Left colon (tissue), 2 donors: ENCODE data around the gene ZNF253. TPM values are rescaled to one million over a fixed set of nuclear protein-coding genes. Genes with fewer than 3 reads are reported as not detected.
"Not testable (repeated sequence)": the region's sequence is repeated elsewhere in the genome, so short reads cannot be mapped to it uniquely, and the experiment has no call there.

Source experiments
- ATAC-seq: fragments of 200-7000 bp; cut with Tn5 transposase; one replicate; pipeline ENCODE4 v1.9.1; 2020; ENCODE audit warnings: mild to moderate bottlenecking, moderate library complexity
- DNase-seq, 2 donors: peaks; one replicate each; pipeline ENCODE4 v3.0.0-alpha.2; 2020
- intact Hi-C, 2 donors: fragments of 100-400 bp; cut with DNase I in 1 of 2; cut with micrococcal nuclease in 1 of 2; formaldehyde crosslinking; loops; one replicate each; pipeline versions ENCODE4 v1.11.2 to v1.14.0; 2022; cut with DNase I, micrococcal nuclease
- long read RNA-seq: library from polyadenylated mRNA; unstranded; transcript quantifications from one replicate; pipeline ENCODE4 v2.0.0, GENCODE V29; 2021
- total RNA-seq, 2 donors: library from RNA; stranded (reverse); fragmentation: NEBNext Ultra II Directional; extraction: Animal tissue kit (Norgen Biotek cat#: 25700); gene quantifications; one replicate each; pipeline ENCODE4 v1.2.1, GENCODE V29; 2021
- donor health status: DM: no; HTN: no; CAD: no.
- donor health status: DM: yes; HTN: yes; CAD: no.

ZNF253 gene
- total RNA-seq = 10 to 100 TPM in 1 of 2 donors, 1 to 10 TPM in 1; 8.7 to 11.8 TPM
- long read RNA-seq, partial matches to known transcripts = 1 of 6 reads
- long read RNA-seq, other reads (novel, unspliced or antisense) = 1 of 6 reads

DNA sequence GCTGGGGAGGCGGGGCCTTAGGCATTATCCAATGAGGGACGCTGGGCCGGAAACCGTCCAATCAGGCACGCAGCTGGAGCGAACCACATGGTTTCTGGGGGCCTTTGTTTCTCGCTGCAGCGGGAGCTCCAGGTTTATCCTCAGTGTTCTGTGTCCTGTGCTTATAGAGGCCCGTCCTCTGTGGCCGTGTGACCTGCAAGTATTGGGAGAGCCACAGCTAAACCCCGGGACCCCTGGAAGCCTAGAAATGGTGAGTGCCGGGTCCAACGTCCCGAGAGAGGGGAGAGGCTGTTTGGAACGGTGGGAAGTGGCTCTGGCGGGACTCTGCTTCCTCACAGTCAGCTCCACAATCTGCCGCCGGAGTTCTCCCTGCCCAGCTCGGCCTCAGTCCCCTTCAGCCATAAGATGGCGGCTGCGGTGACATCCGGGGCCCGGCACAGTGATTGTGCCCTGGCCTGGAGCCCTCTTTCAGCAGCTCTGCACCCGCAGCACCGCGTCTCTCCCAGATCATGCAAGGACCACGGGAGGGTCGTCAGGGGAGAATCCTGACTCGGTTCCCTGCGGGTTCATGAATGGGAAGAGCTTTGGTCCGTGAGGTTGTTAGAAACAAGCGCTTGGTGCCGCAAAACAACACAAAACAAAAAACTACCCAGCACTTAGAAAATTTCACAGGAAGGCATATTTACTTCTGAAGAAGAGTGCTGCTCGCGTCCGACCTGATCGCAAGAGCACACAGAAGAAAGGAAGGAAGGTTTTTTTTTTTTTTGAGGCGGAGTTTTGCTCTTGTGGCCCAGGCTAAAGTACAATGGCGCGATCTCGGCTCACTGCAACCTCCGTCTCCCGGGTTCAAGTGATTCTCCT, at the start of gene ZNF253:
Gene ZNF253 (plus strand): TSS at position 133 of the 861 bp plus-strand sequence. CDS start 115 bp downstream, at position 248.
- peak; percentile 98 for ATAC-seq
- peak; percentile 97 to 98 for DNase-seq
- intact Hi-C loops = no loop called here

DNA sequence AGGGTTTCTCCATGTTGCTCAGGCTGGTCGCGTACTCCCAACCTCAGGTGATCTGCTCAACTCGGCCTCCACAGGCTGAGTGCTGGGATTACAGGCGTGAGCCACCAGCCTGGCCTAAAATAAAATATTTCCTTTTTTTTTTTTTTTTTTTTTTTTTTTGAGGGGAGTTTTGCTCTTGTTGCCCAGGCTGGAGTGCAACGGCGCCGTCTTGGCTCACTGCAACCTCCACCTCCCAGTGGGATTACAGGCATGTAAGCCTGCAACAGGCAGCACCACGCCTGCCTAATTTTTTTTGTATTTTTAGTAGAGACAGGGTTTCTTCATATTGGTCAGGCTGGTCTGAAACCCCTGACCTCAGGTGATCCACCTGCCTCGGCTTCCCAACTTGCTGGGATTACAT, 49.0 kb upstream of the ZNF253 start:
- intact Hi-C loops = no loop called here
- no peak for DNase-seq
- no peak for ATAC-seq

DNA sequence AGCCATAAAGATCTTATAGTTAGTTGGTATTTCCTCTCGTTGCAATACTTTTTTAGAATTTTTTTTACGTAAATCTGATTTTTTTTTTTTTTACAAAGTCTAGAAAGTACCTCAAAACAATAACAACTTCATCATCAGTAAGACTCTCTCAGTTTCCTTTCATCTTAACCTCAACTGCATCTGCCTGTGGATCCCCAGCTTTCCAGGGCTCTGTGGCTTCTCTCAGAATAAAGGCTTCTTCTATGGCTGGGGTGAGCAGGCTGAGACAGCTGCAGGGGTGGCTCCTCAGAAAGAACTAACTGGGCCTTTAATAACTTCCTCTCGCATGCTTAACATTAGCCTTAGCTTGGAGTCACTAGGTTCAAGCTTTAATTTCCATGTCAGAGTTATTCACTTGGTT, 48.3 kb upstream of the ZNF253 start:
- DNase-seq (no peak), ATAC-seq (no peak)
- intact Hi-C loops = no loop called here

DNA sequence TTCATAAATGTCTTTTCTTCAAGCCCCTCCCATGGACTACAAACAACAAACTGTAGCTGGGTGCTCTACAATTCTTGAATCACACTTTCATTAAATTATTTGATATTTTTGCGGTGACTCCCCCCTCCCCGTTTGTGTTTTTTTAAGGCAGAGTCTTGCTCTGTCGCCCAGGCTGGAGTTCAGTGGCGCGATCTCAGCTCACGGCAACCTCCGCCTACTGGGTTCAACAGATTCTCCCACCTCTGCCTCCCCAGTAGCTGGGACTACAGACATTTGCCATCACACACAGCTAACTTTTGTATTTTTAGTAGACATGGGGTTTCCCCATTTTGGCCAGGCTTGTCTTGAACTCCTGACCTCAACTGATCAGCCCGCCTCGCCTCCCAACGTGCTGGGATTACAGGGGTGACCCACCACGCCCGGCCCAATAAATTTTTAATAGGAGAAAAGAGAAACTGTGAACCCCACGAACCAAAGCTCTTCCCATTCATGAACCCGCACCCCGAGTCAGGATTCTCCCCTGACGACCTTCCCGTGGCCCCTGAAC, 44.8 kb upstream of the ZNF253 start:
- intact Hi-C loops = no loop called here
- DNase-seq (no peak), ATAC-seq (no peak)

DNA sequence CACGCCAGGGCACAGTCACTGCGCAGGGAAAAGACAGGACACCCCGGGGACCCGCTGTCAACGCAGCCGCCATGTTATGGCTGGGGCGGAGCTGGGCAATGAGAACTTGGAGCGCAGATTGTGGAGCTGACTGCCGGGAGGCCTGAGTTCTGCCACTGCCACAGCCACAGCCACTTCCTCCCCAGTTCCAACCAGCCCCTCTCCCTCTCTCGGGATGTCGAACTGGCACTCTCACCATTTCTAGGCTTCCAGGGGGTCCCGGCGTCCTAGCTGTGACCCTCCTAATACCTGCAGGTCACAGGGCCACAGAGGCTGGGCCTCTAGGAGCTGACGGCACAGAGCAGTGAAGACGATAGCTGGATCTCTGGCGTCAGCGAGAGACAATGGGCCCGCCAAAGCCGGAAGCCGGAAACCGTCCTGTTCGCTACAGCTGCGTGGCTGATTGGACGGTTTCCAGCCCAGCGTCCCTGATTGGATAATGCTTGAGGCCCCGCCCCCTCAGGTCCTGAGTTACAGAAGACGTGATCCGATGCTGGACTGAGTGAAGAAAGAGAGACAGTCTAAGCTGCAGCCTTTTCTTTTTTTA, 44.2 kb upstream of the ZNF253 start, which contains the start of gene ZNF506:
Gene ZNF506 (minus strand): TSS at position 385 of the 586 bp plus-strand sequence. CDS start 147 bp downstream, at position 238.
- DNase-seq (peak; percentile 99 to 100), ATAC-seq (peak; percentile 97)
- intact Hi-C loops = no loop called here

DNA sequence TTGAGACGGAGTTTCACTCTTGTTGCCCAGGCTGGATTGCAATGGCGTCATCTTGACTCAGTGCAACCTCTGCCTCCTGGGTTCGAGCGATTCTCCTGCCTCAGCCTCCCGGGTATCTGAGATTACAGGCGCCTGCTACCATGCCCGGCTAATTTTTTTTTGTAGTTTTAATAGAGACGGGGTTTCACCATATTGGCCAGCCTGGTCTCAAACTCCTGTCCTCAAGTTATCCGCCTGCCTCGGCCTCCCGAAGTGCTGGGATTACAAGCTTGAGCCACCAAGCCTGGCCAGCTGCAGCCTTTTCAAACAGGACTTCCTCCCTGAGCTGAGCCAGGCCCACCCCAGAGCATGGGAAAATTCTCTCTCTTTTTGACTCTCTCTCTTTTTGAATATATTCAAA, 43.7 kb upstream of the ZNF253 start:
- intact Hi-C loops = not testable (repeated sequence)
- DNase-seq (peak in 1 of 2 donors; percentile 30), ATAC-seq (peak; percentile 1)

DNA sequence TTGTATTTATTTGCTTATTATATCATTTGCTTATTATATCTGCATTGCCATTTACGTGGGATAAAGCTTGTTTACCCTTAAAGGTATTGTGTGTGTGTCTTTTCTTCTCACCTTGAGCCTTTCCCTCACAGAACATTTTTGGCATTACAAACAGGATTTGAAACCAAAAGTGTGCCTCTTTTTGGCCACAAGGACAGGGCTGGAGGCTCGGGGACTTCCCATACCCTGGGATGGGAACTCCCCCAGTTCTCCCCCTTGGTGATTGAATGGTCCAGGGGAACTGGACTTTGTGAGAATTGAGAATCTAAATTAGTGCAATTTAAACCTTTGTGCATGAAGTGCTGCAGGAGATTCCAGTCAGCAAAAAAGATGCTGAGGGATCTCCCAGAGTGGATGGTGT, 41.8 kb upstream of the ZNF253 start:
- DNase-seq (no peak), ATAC-seq (no peak)
- intact Hi-C loops = no loop called here

DNA sequence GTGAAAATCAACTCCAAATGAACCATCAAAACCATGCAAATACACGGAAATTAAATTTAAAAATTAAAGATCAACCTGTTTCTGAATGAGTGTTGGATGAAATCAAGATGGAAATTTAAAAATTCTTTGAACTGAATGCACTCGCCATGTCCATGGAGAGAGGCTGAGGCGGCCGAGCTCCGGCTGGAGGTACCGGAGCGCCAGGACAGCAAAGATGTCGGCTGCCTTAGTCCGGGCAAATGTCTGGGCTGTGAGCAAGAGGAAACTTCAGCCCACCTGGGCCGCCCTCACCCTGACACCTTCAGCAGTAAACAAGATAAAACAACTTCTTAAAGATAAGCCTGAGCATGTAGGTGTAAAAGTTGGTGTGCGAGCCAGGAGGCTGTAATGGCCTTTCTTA, 38.8 kb upstream of the ZNF253 start:
- intact Hi-C loops = no loop called here
- ATAC-seq (no peak), DNase-seq (no peak)

DNA sequence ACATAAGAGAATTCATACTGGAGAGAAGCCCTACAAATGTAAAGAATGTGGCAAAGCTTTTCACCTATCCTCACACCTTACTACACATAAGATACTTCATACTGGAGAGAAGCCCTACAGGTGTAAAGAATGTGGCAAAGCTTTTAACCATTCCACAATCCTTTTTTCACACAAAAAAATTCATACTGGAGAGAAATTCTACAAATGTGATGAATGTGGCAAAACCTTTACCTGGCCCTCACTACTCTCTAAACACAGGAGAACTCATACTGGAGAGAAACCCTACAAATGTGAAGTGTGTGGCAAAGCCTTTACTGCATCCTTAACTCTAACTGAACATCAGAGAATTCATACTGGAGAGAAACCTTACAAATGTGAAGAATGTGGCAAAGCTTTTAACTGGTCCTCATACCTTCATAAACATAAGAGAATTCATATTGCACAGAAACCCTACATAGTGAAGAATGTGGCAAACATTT, 30.1 kb upstream of the ZNF253 start:
- DNase-seq = no peak

DNA sequence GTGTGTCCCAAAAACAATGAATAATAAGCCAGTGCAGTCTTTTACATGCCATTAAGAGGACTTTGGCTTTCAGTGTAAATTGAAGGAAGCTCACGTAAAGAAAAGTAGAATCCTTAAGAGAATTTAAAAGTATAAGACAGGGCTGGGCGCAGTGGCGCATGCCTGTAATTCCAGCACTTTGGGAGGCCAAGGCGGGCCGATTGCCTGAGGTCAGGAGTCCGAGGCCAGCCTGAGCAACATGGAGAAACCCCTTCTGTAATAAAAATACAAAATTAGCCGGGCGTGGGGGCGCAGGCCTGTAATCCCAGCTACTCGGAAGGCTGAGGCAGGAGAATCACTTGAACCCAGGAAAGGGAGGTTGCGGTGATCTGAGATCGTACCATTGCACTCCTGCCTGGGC, 17.9 kb upstream of the ZNF253 start:
- ATAC-seq (no peak), DNase-seq (no peak)
- intact Hi-C loops = no loop called here

More for the DNA sequence above, 30.1 kb upstream of the ZNF253 start:
- ATAC-seq = no peak
- intact Hi-C loops = no loop called here

DNA sequence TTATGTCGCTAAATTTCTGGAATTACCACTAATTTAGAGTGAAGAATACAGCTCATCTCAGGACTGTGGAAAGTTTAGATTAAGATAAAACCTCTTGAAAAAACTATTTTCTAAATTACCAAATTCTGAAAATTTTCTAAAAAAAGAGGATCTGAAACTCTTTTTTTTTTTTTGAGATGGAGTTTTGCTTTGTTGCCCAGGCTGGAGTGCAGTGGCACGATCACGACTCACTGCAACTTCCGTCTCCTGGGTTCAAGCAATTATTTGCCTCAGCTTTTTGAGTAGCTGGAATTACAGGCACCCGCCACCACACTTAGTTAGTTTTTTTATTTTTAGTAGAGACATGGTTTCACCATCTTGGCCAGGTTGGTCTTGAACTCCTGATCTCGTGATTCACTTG, 16.6 kb upstream of the ZNF253 start:
- DNase-seq (no peak), ATAC-seq (no peak)
- intact Hi-C loops = no loop called here

DNA sequence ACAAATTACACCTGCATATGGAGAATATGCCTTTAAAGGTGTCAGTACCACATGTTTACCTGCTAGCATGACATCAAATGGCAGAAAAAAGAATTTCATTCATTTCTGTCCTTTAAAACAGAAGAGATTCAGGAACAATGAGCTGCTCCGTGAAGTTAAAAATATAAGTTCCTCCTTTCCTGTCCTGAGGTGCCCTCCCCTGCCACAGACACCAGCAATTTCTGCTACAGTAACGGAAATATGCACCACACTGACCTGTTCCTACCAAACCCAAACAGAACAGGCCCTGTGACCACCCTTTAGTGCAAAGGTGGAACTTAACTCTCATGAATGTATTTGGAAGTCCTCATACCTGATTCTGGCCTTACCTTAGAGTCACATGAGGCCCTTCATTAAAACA, 13.9 kb upstream of the ZNF253 start:
- intact Hi-C loops, ATAC-seq: not testable (repeated sequence)

DNA sequence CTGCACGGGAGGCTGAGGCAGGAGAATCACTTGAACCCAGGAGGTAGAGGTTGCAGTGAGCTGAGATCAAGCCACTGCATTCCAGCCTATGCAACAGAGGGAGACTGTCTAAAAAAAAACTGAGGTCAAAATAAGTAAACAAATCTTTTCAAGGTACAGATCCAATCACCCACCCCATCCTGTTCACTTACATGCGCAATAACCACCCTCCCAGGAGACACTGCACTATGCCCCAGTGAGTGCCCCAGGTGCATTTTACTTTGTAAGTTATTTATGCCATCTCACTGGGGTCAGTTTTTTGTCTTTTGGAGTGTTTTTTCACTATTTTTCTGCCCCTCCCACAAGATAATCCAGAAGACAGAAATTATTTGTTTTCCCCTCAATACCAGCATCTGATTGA, 6.9 kb upstream of the ZNF253 start:
- DNase-seq (no peak), ATAC-seq (no peak)
- intact Hi-C loops = no loop called here

More for the DNA sequence above, 13.9 kb upstream of the ZNF253 start:
- DNase-seq = not testable (repeated sequence)

DNA sequence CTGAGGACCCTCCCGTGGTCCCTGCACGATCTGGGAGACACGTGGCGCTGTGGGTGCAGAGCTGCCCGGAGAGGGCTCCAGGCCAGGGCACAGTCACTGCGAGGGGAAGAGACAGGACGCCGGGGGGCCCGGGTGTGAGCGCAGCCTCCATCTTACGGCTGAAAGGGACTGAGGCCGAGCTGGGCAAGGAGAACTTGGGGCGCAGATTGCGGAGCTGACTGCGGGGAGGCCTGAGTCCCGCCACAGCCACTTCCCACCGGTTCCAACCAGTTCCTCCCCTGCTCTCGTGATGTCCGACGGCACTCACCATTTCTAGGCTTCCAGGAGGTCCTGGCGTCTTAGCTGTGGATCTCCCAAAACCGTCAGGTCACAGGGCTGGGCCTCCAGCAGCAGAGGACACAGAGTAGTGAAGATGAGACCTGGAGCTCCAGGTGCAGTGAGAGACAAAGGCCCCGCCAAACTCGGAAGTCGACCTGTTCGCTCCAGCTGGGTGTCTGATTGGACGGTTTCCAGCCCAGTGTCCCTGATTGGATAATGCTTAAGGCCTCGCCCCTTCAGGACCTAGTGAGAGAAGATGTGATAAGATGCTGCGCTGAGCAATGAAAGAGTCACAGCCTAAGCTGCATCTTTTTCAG, 4.8 kb upstream of the ZNF253 start:
- intact Hi-C loops = no loop called here
- ATAC-seq (no peak), DNase-seq (peak in 1 of 2 donors; percentile 30)

DNA sequence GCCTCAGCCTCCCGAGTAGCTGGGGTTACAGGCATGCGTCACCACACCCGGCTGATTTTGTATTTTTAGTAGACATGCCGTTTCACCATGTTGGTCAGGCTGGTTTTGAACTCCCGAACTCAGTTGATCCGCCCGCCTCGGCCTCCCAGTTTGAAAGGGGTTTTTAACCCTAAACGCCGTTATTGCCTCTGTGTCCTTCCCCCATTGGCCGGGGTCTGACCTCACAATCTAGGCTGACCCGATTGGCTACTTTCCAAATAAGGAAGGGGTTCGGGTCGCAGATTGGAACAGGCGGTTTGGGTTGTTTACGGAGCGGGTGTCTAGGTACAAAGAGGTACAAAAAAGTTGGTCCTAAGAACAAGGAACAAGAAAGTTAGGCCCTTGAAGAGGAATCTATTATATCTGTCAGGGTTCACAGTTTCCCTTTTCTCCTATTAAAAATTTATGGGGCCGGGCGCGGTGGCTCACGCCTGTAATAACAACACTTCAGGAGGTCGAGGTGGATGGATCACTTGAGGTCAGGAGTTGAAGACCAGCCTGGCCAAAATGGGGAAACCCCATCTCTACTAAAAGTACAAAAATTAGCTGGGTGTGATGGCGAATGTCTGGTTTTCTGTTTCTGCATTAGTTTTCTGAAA, 1.0 kb downstream of the ZNF253 start:
- intact Hi-C loops = no loop called here
- DNase-seq = peak; percentile 35 to 41
- ATAC-seq = no peak

DNA sequence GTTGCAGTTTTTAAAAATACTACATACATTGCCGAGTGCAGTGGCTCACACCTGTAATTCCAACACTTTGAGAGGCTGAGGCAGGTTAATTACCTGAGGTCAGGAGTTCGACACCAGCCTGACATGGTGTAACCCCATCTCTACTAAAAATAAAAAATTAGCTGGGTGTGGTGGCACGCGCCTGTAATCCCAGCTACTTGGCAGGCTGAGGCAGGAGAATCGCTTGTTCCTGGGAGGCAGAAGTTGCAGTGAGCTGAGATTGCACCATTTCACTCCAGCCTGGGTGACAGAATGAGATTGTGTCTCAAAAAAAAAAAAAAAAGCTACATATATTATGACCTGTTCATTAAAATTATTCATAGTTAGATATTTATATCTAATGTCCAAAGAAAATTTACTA, 4.4 kb downstream of the ZNF253 start:
- ATAC-seq, DNase-seq, intact Hi-C loops: not testable (repeated sequence)

DNA sequence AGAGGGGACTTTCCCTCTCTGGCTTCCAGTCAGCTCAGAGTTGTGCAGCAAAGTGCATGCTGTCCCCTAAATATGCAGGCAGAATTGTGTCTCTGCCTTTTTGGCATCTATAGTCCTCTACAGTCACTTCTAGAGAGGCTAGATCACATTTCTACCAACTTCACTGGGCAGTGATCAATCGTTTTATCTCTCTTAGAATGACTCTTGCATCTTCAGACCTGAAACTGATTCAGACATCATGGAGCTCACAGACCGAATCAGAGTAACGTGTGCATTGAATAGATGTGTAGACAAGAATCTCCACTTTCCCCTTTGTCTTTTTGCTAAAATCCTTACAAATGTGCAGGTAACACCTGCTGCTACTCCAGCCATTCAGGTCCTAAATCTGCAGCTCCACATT, 6.2 kb downstream of the ZNF253 start:
- DNase-seq (no peak), ATAC-seq (no peak)
- intact Hi-C loops = no loop called here

DNA sequence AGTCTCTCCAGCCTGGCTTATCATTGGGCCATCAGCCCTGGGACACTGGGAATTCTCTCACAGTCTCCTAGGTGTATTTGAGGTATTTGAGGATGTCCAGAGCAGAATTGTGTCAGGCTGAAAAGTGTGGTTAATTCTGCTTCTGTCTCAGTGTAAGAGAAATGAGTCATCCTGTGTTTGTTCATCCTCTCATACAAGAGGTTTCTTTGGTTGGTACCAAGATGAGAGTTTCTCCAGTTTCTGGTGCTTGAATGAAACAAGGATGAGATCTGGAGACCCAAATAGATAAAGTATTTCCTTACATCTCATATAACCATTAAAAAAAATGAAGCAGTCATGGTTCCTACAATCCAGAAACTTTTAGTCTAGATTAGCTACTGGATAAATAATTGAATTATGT, 7.7 kb downstream of the ZNF253 start:
- intact Hi-C loops = no loop called here
- DNase-seq = no peak
- ATAC-seq = no peak

DNA sequence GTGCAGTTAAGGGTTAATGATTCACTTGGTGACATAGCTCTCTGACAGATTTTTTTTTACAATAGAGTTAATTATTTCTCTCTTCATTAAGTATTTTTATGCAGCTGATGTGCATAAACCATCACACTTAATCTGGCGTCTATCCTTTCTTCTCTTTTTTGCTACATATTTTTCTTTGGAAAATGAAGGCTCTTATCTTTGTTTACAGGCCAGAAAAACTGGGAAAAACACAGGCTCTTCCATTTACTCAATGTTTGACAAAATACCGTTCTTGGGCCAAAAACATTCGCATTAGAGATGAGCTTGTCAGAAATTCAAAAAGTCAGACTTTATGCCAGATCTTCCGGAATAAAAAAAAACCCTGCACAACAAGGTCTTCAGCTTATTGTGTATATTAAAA, 12.0 kb downstream of the ZNF253 start:
- intact Hi-C loops = no loop called here
- no peak for ATAC-seq
- no peak for DNase-seq
